ENCODE data around the gene MAP6.

DNA sequence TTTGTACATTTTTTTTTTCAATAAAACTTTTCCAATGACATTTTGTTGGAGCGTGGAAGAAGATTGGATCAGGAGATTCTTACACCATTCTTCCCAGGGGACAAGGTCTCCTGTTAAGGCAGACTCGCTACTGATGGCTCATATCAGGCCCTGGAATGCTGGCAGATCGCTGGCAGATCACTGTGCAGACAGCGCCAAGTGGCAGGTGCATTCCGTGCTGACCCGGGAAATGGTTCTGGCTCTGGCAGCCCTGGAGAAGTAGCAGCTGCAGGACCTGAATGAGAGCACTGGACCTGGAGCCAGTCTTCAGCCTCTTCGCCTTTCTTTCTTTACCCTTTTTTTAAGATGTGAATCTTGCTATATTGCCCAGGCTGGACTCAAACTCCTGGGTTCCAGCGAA is 96.1 kb downstream of the MAP6 start:
- TF ChIP-seq, protein P1, sequence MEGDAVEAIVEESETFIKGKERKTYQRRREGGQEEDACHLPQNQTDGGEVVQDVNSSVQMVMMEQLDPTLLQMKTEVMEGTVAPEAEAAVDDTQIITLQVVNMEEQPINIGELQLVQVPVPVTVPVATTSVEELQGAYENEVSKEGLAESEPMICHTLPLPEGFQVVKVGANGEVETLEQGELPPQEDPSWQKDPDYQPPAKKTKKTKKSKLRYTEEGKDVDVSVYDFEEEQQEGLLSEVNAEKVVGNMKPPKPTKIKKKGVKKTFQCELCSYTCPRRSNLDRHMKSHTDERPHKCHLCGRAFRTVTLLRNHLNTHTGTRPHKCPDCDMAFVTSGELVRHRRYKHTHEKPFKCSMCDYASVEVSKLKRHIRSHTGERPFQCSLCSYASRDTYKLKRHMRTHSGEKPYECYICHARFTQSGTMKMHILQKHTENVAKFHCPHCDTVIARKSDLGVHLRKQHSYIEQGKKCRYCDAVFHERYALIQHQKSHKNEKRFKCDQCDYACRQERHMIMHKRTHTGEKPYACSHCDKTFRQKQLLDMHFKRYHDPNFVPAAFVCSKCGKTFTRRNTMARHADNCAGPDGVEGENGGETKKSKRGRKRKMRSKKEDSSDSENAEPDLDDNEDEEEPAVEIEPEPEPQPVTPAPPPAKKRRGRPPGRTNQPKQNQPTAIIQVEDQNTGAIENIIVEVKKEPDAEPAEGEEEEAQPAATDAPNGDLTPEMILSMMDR (IDR thresholded peaks at IDR 0.05 in 8 of 11, conservative IDR thresholded peaks at IDR 0.05 in 3 of 11) = no peak
- TF ChIP-seq POLR2AphosphoS5 (IDR thresholded peaks at IDR 0.05) = no peak
- no peak for TF ChIP-seq POLR2A (IDR thresholded peaks at IDR 0.05)

Measured in spleen (tissue), 7 donors.